Neural progenitor cell (in vitro differentiated cells): ENCODE results near the gene ZNF592. TPM values are rescaled to one million over a fixed set of nuclear protein-coding genes. Genes with fewer than 3 reads are reported as not detected.
"Not testable (repeated sequence)": the region's sequence is repeated elsewhere in the genome, so short reads cannot be mapped to it uniquely, and the experiment has no call there.

Source experiments
- DNase-seq: peaks from one replicate; pipeline ENCODE4 v3.0.0-alpha.2; 2016; ENCODE audit warnings: low spot score
- H2AFZ ChIP-seq: fragments of 200-600 bp; sonication (generic); replicated peaks from 2 replicates; pipeline ENCODE4 v1.6.1; 2016; ENCODE audit warnings: antibody characterized with exemption
- H3F3A ChIP-seq: fragments of 200-600 bp; sonication (generic); 2 replicates; pipeline ENCODE4 v1.6.1; 2016; ENCODE audit warnings: antibody characterized with exemption, low read depth
- H3K27ac ChIP-seq: fragments of 200-600 bp; sonication (generic); 2 replicates; pipeline ENCODE4 v1.5.1; 2016; ENCODE audit warnings: mild to moderate bottlenecking
- H3K27me3 ChIP-seq: fragments of 200-600 bp; sonication (generic); 2 replicates; pipeline ENCODE4 v1.6.1; 2016; ENCODE audit warnings: mild to moderate bottlenecking, moderate library complexity
- H3K36me3 ChIP-seq: fragments of 200-600 bp; sonication (generic); 2 replicates; pipeline ENCODE4 v1.5.1; 2016
- H3K4me1 ChIP-seq: fragments of 200-600 bp; sonication (generic); 2 replicates; pipeline ENCODE4 v1.6.1; 2016; ENCODE audit warnings: mixed run types
- H3K4me2 ChIP-seq: fragments of 200-600 bp; sonication (generic); 2 replicates; pipeline ENCODE4 v1.6.1; 2016
- H3K4me3 ChIP-seq: fragments of 200-600 bp; sonication (generic); 2 replicates; pipeline ENCODE4 v1.5.1; 2016
- H3K79me2 ChIP-seq: fragments of 200-600 bp; sonication (generic); 2 replicates; pipeline ENCODE4 v1.6.1; 2016; ENCODE audit warnings: low read depth
- H3K9ac ChIP-seq: fragments of 200-600 bp; sonication (generic); 2 replicates; pipeline ENCODE4 v1.6.1; 2016
- H3K9me3 ChIP-seq: fragments of 200-600 bp; sonication (generic); 2 replicates; pipeline ENCODE4 v1.5.1; 2016; ENCODE audit warnings: low read depth
- H4K20me1 ChIP-seq: fragments of 200-600 bp; sonication (generic); 2 replicates; pipeline ENCODE4 v1.6.1; 2016; ENCODE audit warnings: low read depth
- H3K27ac Mint-ChIP-seq: 3 replicates; pipeline ENCODE4 v1.8.0; 2021; ENCODE audit warnings: mixed read lengths
- H3K27me3 Mint-ChIP-seq: 2 replicates; pipeline ENCODE4 v1.8.0; 2022; ENCODE audit warnings: low read depth, mild to moderate bottlenecking, inconsistent platforms, moderate library complexity, mixed read lengths; ENCODE audit not compliant: insufficient read depth
- H3K36me3 Mint-ChIP-seq: 3 replicates; pipeline ENCODE4 v1.8.0; 2021; ENCODE audit warnings: mixed read lengths
- H3K4me1 Mint-ChIP-seq: 3 replicates; pipeline ENCODE4 v1.8.0; 2021; ENCODE audit warnings: mixed read lengths
- H3K4me3 Mint-ChIP-seq: 3 replicates; pipeline ENCODE4 v1.8.0; 2021; ENCODE audit warnings: mild to moderate bottlenecking, moderate library complexity, mixed read lengths
- H3K9me3 Mint-ChIP-seq: 3 replicates; pipeline ENCODE4 v1.8.0; 2020; ENCODE audit warnings: mixed read lengths
- EZH2 ChIP-seq: fragments of 200-600 bp; sonication (generic); IDR thresholded peaks from 2 replicates; pipeline ENCODE4 v1.6.1; 2017; ENCODE audit warnings: antibody characterized with exemption, mild to moderate bottlenecking, moderate library complexity
- EZH2phosphoT487 ChIP-seq: fragments of 200-600 bp; sonication (generic); IDR thresholded peaks from 2 replicates; pipeline ENCODE4 v1.6.1; 2017; ENCODE audit warnings: antibody characterized with exemption
- total RNA-seq: library from RNA; depleted of rRNA; stranded (reverse); fragments of >200 nt; gene quantifications from 2 replicates; pipeline ENCODE4 v1.2.3, GENCODE V29; 2015; ENCODE audit warnings: low replicate concordance
- TF ChIP-seq, protein P1 (sequence below): fragments of 200-600 bp; sonication (generic); IDR thresholded peaks from 2 replicates; pipeline ENCODE4 v1.5.1; 2017; ENCODE audit warnings: antibody characterized with exemption, mild to moderate bottlenecking

ZNF592 gene
- total RNA-seq, 1 donor from 2014 or later = 5.8 TPM

DNA sequence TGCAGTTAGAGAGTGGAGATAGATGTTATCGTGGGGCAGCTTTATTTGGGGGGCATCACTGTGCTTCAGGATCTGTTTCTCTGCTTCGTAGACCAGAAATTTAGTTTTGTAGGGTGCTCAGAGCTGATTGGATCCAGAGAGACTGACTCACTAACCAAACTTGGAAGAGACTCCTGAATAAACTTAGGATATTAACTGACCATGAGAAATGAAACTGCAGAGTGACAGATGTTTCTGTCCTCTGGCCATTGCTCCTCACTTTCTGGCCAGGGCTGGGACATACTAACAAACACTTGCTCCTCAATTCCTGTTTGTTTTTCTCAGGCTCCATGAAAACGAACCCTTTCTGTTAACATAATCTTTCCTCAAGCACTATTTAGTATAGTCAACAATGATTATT, 4.3 kb downstream of the ZNF592 start:
- H3K4me3 Mint-ChIP-seq = no peak overlapping the region
- DNase-seq = no peak
- Histone ChIP-seq H3K9ac (no peak overlapping the region), H2AFZ (no peak overlapping the region), H4K20me1 (peaks cover 44% of the 10 kb centered on the region), H3F3A (peaks cover 26% of the 10 kb centered on the region), H3K4me2 (no peak overlapping the region), H3K4me3 (no peak overlapping the region), H3K79me2 (peaks cover 90% of the 10 kb centered on the region), H3K27me3 (no peaks in the 10 kb centered on the region), H3K27ac (no peak overlapping the region), H3K36me3 (no peaks in the 10 kb centered on the region), H3K4me1 (peaks cover 22% of the 10 kb centered on the region), H3K9me3 (no peaks in the 10 kb centered on the region)
- no peaks in the 10 kb centered on the region for H3K27me3 Mint-ChIP-seq
- H3K27ac Mint-ChIP-seq = no peak overlapping the region
- H3K36me3 Mint-ChIP-seq = peaks cover 5% of the 10 kb centered on the region
- H3K4me1 Mint-ChIP-seq = peaks cover 21% of the 10 kb centered on the region
- TF ChIP-seq, protein P1, sequence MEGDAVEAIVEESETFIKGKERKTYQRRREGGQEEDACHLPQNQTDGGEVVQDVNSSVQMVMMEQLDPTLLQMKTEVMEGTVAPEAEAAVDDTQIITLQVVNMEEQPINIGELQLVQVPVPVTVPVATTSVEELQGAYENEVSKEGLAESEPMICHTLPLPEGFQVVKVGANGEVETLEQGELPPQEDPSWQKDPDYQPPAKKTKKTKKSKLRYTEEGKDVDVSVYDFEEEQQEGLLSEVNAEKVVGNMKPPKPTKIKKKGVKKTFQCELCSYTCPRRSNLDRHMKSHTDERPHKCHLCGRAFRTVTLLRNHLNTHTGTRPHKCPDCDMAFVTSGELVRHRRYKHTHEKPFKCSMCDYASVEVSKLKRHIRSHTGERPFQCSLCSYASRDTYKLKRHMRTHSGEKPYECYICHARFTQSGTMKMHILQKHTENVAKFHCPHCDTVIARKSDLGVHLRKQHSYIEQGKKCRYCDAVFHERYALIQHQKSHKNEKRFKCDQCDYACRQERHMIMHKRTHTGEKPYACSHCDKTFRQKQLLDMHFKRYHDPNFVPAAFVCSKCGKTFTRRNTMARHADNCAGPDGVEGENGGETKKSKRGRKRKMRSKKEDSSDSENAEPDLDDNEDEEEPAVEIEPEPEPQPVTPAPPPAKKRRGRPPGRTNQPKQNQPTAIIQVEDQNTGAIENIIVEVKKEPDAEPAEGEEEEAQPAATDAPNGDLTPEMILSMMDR = no peak
- no peak for TF ChIP-seq EZH2phosphoT487
- no peak for TF ChIP-seq EZH2
- H3K9me3 Mint-ChIP-seq = no peaks in the 10 kb centered on the region

GRCh38 chr15:84754889-84755288, 6.5 kb downstream of the ZNF592 start:
- Histone ChIP-seq H4K20me1 (peaks cover 56% of the 10 kb centered on the region), H3F3A (peaks cover 12% of the 10 kb centered on the region), H3K4me1 (peaks cover 21% of the 10 kb centered on the region), H3K79me2 (peaks cover 100% of the 10 kb centered on the region)
- not testable (repeated sequence) for H3K27me3 Mint-ChIP-seq, H3K27ac ChIP-seq, H3K36me3 Mint-ChIP-seq, H3K4me2 ChIP-seq, H3K27me3 ChIP-seq, H3K4me3 ChIP-seq, DNase-seq, H3K9me3 ChIP-seq, H3K9me3 Mint-ChIP-seq, H2AFZ ChIP-seq, H3K36me3 ChIP-seq, H3K9ac ChIP-seq, H3K27ac Mint-ChIP-seq, H3K4me3 Mint-ChIP-seq
- peaks cover 14% of the 10 kb centered on the region for H3K4me1 Mint-ChIP-seq

DNA sequence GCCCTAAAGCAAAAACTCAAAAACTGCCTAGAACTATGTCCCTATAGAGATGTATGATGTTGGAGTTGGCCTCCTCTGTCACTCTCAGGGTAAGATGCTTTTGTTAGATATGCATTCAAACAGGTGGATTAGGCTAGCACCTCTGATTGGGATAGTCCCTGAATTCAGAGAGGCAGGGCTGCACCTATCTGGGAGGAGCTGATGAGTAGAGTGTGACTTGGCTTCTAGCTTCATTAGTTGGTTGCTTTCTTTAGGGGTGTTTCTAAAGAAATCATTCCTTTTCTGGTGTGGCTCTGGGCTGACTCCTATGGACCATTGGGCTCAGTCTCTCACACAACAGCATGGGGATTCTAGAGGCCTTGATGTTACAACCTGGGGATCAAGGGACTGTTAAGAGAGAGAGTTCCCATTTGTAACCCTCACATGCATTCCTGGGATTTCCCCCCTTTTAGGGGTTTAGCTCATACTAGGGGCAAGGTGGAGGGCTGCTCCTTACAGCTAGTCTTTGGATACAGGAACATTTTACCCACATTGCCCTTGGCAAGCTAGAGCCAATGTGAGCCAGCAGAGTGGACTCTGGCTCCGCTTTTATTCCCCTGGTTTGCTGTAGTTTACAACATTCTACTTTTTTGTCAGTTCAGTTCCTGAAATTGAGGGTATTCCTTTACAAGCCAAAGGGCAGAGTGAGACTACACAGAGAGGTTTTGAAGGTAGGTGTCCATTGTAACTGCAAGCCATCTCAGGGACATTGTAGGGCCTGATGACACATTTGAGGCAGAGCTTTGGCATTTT, 7.5 kb downstream of the ZNF592 start:
- peaks cover 56% of the 10 kb centered on the region for H4K20me1 ChIP-seq
- peaks cover 1% of the 10 kb centered on the region for H3F3A ChIP-seq
- Mint-ChIP-seq H3K4me1 (peaks cover 8% of the 10 kb centered on the region), H3K9me3 (no peaks in the 10 kb centered on the region), H3K4me3 (no peak overlapping the region), H3K27ac (no peak overlapping the region), H3K27me3 (no peaks in the 10 kb centered on the region), H3K36me3 (peaks cover 7% of the 10 kb centered on the region)
- TF ChIP-seq, protein P1 = no peak
- no peak for TF ChIP-seq EZH2
- no peak for TF ChIP-seq EZH2phosphoT487
- no peak overlapping the region for H3K27ac ChIP-seq
- DNase-seq = no peak
- no peak overlapping the region for H3K9ac ChIP-seq
- no peaks in the 10 kb centered on the region for H3K36me3 ChIP-seq
- H3K4me2 ChIP-seq = no peak overlapping the region
- no peak overlapping the region for H3K4me3 ChIP-seq
- no peak overlapping the region for H2AFZ ChIP-seq
- no peaks in the 10 kb centered on the region for H3K9me3 ChIP-seq
- H3K79me2 ChIP-seq = peaks cover 100% of the 10 kb centered on the region
- H3K27me3 ChIP-seq = no peaks in the 10 kb centered on the region
- H3K4me1 ChIP-seq = peaks cover 11% of the 10 kb centered on the region

- peaks cover 76% of the 10 kb centered on the region for H4K20me1 ChIP-seq
- TF ChIP-seq EZH2 = no peak
- TF ChIP-seq EZH2phosphoT487 = no peak
- TF ChIP-seq, protein P1 = no peak
- H3K27ac ChIP-seq = no peak overlapping the region
- H3K27me3 ChIP-seq = no peaks in the 10 kb centered on the region
- Mint-ChIP-seq H3K27me3 (no peaks in the 10 kb centered on the region), H3K4me1 (peaks cover 3% of the 10 kb centered on the region), H3K27ac (no peak overlapping the region), H3K4me3 (no peak overlapping the region), H3K9me3 (no peaks in the 10 kb centered on the region), H3K36me3 (peaks cover 2% of the 10 kb centered on the region)
- peaks cover 9% of the 10 kb centered on the region for H3K4me1 ChIP-seq
- H2AFZ ChIP-seq = no peak overlapping the region
- no peaks in the 10 kb centered on the region for H3F3A ChIP-seq
- no peak overlapping the region for H3K4me2 ChIP-seq
- H3K9ac ChIP-seq = no peak overlapping the region
- H3K79me2 ChIP-seq = peaks cover 100% of the 10 kb centered on the region
- no peaks in the 10 kb centered on the region for H3K9me3 ChIP-seq
- H3K4me3 ChIP-seq = no peak overlapping the region
- no peaks in the 10 kb centered on the region for H3K36me3 ChIP-seq
- DNase-seq = no peak
These were observed 10.6 kb downstream of the ZNF592 start for GRCh38 chr15:84759018-84759417.
